OCI-LY3 (cell line): ENCODE measurements around the gene RGS9.

Source experiments
- CTCF ChIP-seq: fragments of 200-600, 300-600 bp; sonication (generic); IDR thresholded peaks from 2 replicates; pipeline ENCODE4 v1.5.1; 2014; ENCODE audit warnings: antibody characterized with exemption, low read length, low read depth
- EZH2phosphoT487 ChIP-seq: fragments of 200-600 bp; shearing (Covaris generic); IDR thresholded peaks from 2 replicates; pipeline ENCODE4 v1.6.1; 2018; ENCODE audit warnings: antibody characterized with exemption, mixed run types, low read depth

GRCh38 chr17:65142247-65142646, 5.1 kb downstream of the RGS9 start:
- TF ChIP-seq CTCF: no peak
- TF ChIP-seq EZH2phosphoT487: no peak
